Astrocyte of the cerebellum (primary cell): ENCODE data around the gene GMDS.
A peak's percentile ranks its signal among the peaks of the same experiment; 100 is the strongest.

Experiments used
- DNase-seq: peaks from one replicate; pipeline ENCODE4 v3.0.0-alpha.2; 2011; ENCODE audit warnings: low read depth
- H3K4me3 ChIP-seq: 2 replicates; pipeline ENCODE4 v1.5.1; 2011; ENCODE audit warnings: mild to moderate bottlenecking, low read depth, low read length, moderate library complexity
- in situ Hi-C: cut with HindIII; loops from 2 replicates; pipeline ENCODE4 v1.10.0; 2017; ENCODE audit warnings: low sequenced_read_pairs
- TF ChIP-seq, protein P1 (sequence below): IDR thresholded peaks from 2 replicates; pipeline ENCODE4 v1.5.1; 2012; ENCODE audit warnings: low read length, low read depth, moderate library complexity, mild to moderate bottlenecking; ENCODE audit errors: missing control alignments

The GMDS gene

DNA sequence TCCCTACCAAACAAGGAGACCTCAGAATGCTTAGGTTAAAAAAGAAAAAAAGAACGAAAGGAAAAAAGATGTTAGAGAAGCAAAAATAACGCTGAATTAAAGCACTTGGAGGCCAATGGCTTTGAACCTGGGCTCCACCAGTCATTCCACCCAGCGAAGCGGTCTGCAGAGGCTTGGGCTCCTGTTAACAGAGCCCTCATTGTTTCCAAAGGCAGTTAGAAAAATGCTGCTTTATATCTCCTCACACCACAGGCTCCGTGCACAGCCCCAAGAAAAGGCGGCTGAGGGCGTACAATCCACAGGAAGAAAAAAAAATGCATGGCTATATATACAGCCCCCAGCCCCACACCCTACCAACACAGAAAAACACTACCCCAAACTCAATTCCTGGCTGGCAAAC, 379.8 kb downstream of the GMDS start:
- in situ Hi-C loops = no loop called here
- TF ChIP-seq, protein P1, sequence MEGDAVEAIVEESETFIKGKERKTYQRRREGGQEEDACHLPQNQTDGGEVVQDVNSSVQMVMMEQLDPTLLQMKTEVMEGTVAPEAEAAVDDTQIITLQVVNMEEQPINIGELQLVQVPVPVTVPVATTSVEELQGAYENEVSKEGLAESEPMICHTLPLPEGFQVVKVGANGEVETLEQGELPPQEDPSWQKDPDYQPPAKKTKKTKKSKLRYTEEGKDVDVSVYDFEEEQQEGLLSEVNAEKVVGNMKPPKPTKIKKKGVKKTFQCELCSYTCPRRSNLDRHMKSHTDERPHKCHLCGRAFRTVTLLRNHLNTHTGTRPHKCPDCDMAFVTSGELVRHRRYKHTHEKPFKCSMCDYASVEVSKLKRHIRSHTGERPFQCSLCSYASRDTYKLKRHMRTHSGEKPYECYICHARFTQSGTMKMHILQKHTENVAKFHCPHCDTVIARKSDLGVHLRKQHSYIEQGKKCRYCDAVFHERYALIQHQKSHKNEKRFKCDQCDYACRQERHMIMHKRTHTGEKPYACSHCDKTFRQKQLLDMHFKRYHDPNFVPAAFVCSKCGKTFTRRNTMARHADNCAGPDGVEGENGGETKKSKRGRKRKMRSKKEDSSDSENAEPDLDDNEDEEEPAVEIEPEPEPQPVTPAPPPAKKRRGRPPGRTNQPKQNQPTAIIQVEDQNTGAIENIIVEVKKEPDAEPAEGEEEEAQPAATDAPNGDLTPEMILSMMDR = no peak
- DNase-seq = no peak
- H3K4me3 ChIP-seq = no peak overlapping the region

DNA sequence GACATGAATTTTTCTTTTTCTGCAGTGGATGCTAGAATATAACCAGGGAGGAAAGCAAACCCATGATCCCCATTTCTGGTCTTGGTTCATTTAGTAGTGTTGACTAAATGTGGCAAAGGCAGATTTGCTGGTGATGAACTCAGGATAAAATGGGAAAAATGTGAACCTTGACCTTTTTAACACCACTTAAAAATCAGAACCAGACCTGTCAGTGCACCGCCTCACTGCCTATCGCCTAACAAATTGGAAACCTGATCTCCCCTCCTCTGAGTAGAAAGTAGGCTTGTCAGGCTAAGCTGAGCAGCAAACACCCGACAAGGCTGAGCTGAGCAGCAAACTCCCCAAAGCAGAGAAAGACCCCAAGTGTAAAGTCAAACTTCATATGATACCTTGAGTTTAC, 380.9 kb downstream of the GMDS start:
- no peak for DNase-seq
- TF ChIP-seq, protein P1 = no peak
- no peak overlapping the region for H3K4me3 ChIP-seq

DNA sequence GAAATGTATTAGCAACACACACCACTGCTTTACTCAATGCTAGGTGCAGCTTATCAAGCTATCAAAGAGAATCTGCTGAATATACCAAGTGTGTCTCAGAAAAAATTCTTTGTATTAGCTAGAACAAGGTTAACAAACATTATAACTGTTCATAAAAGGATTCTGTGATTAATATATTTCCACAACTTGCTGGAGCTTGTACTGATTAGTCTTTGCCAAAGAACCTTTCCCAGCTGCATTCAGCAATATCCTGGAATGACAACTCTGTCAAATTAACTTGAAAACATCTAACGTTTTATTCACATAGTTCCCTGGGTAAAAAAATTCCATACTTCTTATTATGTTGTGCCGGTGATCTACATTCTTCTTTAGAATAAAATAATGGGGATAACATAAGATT, 383.0 kb downstream of the GMDS start:
- DNase-seq = no peak
- in situ Hi-C loops = loop anchor here (5.0 kb wide), 1 partner anchor 35 kb away; no protein-coding TSS in a partner anchor
- TF ChIP-seq, protein P1 = no peak
- no peak overlapping the region for H3K4me3 ChIP-seq

More for the DNA sequence above, 380.9 kb downstream of the GMDS start:
- in situ Hi-C loops = loop anchor here (5.0 kb wide), 1 partner anchor 33 kb away; no protein-coding TSS in a partner anchor

DNA sequence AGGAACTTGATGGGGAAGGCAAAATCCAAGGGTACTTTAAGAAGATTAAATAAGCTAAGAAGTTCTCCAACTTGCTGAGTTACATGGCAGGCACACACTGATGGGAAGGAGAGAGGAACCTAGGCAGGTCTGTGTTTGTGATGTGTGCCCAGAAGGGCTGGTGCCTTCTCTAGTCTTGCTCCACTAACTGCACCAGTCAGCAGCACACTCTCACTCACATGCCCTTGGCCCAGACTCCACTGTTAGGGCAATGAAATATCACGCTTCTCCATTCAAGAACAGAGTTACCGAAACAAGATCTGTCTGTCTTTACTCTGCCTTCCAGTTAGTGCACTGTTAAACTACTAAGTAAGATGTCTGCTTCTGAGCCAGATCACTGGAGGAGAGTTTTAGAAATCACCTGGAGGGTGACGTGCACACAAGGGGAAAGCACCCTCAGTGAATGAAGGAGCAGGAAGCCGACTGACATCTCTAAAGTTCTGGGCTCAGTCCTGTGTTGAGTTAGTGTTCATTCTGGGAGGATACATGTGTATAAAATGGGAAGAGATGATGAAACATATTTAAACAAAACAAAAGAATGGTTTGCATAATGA, 384.6 kb downstream of the GMDS start:
- no peak overlapping the region for H3K4me3 ChIP-seq
- no peak for DNase-seq
- in situ Hi-C loops = loop anchor here (5.0 kb wide), 1 partner anchor 36 kb away; no protein-coding TSS in a partner anchor
- TF ChIP-seq, protein P1 = no peak

DNA sequence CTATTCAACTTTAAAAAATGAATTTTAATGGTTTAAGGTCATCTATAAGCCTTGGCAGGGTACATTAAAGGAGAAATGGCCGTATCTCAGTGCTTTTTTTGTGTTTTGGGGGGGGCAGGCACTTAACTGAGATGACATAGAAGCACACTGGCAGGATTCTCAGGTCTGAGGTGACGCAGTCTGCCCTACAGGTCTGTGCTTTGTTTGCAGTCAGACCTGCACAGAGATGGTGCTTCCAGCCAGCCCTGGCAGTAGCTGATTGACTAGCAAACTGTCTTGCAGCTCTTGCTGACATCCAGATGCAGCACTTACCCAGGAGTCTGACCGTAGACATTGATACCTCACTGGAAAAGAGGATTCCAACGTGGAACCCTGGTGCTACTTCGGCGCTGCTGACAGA, 386.5 kb downstream of the GMDS start:
- no peak overlapping the region for H3K4me3 ChIP-seq
- in situ Hi-C loops = no loop called here
- no peak for DNase-seq
- TF ChIP-seq, protein P1 = no peak

DNA sequence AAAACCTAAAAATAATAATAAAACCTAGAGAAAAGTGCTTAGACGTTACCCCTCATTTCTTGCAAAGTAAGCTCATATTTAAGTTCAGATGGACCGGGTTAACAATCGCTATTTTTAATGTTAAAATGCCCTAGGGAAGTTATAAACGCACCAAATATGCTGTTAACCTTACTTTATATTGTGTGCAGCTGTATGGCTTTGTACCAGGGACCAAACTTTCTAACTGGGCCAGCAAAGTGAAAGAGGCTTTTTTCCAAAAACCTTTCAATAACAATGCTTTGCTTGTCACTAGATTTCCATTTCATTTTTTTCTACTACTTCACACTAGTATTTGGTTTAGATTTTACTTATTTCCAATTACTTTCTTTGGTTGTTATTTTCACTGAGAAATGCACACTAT, 387.2 kb downstream of the GMDS start:
- TF ChIP-seq, protein P1 = no peak

DNA sequence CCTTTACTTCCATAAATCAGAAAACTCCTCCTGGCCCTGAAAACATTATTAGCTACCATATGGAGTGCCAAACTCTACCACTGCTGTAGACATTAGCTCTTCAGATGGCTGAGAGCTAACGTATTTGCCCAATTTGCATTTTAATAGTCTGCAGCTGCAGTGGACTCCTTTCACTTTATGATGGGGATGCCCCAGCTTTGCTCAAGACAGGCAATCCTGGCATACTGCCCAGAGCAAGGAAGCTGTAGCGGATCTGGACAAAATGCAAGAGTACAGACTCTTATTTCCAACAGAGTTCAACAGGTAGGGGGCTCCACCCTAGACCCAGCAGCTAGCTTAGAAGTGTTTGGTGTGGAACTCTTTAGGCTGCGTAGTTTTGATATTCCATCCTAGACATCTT, 389.0 kb downstream of the GMDS start:
- H3K4me3 ChIP-seq = no peak overlapping the region
- TF ChIP-seq, protein P1 = no peak
- in situ Hi-C loops = no loop called here
- DNase-seq = peak; percentile 26

More for the DNA sequence above, 387.2 kb downstream of the GMDS start:
- in situ Hi-C loops = no loop called here
- H3K4me3 ChIP-seq = no peak overlapping the region
- DNase-seq = no peak
